ENCODE data around the gene VSIG10.
"Not testable (repeated sequence)": the region's sequence is repeated elsewhere in the genome, so short reads cannot be mapped to it uniquely, and the experiment has no call there.

VSIG10 gene

GRCh38 chr12:118033323-118033722 is 70.5 kb downstream of the VSIG10 start:
- no peak for DNase-seq (ENCODE audit: low spot score)

- no peak for DNase-seq (ENCODE audit: low spot score)
Measured at GRCh38 chr12:118032188-118032587, 71.6 kb downstream of the VSIG10 start.

GRCh38 chr12:118029166-118029565 is 74.6 kb downstream of the VSIG10 start:
- DNase-seq (ENCODE audit: low spot score), result no peak

GRCh38 chr12:118025168-118025567 is 78.6 kb downstream of the VSIG10 start:
- DNase-seq (ENCODE audit: low spot score), result no peak

- no peak for DNase-seq (ENCODE audit: low spot score)
Measured at GRCh38 chr12:118023301-118023860, 80.4 kb downstream of the VSIG10 start.

GRCh38 chr12:118022728-118023109 is 81.1 kb downstream of the VSIG10 start:
- DNase-seq (ENCODE audit: low spot score), result no peak

GRCh38 chr12:118022097-118022727 is 81.6 kb downstream of the VSIG10 start:
- not testable (repeated sequence) for DNase-seq (ENCODE audit: low spot score)

- DNase-seq (ENCODE audit: low spot score), result no peak
Measured at GRCh38 chr12:118020036-118020435, 83.8 kb downstream of the VSIG10 start.

GRCh38 chr12:118017926-118018325 is 85.9 kb downstream of the VSIG10 start:
- no peak for DNase-seq (ENCODE audit: low spot score)

- DNase-seq (ENCODE audit: low spot score), result peak; percentile 96
Measured at GRCh38 chr12:118016424-118017264, 87.2 kb downstream of the VSIG10 start, which contains the start of gene RFC5. RFC5 (plus strand) TSS chr12:118016703; CDS start chr12:118016828, 125 bp downstream.

GRCh38 chr12:118015944-118016343 is 87.9 kb downstream of the VSIG10 start:
- no peak for DNase-seq (ENCODE audit: low spot score)

- no peak for DNase-seq (ENCODE audit: low spot score)
Measured at GRCh38 chr12:118015306-118015705, 88.5 kb downstream of the VSIG10 start.

Data from SW480 (cell line).